HG03060 (cell line): ENCODE results near the gene RPL36.

Experiments
- ATAC-seq: cut with Tn5 transposase; IDR thresholded peaks from one replicate; pipeline ENCODE4 v1.9.1; 2021; ENCODE audit warnings: low read depth, moderate number of reproducible peaks; ENCODE audit not compliant: unreplicated experiment

The RPL36 gene

GRCh38 chr19:5672708-5673459 lies 17.2 kb upstream of the RPL36 start:
- no peak for ATAC-seq

GRCh38 chr19:5673752-5674151 lies 16.3 kb upstream of the RPL36 start:
- no peak for ATAC-seq

DNA sequence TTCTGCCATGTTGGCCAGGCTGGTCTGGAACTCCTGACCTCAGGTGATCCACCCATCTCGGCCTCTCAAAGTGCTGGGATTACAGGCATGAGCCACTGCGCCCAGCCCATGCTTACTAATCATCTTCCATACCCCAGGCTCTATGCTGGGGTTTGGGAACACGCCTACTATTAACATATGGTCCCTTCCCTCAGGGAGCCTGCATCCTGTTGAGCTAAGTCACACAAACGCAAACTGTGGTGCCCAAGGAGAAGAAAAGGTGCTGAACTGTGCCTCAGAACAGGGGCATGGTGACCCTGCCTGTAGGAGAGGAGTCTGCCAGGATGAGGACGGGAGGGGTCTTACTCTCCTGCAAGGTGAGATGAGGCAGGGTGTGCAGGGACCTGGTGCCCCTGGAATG lies 15.4 kb upstream of the RPL36 start:
- no peak for ATAC-seq

DNA sequence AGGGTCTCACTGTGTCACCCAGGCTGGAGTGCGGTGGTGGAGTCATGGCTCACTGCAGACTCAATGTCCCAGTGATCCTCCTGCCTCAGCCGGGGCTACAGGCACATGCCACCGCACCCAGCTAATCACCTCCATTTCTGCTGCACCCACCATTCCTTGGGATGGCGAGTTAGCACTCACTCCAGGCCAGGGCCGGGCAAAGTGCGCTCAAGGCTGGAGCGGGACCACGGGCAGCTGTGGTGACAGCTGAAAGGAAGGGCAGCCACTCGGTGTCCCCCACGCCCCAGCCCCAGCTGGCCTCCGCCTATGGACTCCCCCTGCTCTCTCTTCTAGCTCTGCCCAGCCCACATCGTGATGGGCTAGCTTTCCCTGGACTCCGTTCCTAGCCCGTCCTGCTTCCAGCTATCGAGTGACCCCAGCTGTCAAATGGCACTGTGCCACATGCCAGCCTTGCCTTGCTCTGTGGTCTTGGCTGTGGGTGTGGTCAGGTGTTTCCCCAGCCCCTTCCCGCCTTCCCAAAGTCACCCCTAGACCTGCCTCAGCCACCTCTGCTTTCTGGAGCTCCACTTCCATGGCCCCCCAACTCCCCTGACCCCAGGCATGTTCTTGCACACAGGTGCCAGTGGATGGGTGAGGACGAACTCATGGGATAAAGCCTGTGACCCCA lies 13.9 kb upstream of the RPL36 start:
- no peak for ATAC-seq

DNA sequence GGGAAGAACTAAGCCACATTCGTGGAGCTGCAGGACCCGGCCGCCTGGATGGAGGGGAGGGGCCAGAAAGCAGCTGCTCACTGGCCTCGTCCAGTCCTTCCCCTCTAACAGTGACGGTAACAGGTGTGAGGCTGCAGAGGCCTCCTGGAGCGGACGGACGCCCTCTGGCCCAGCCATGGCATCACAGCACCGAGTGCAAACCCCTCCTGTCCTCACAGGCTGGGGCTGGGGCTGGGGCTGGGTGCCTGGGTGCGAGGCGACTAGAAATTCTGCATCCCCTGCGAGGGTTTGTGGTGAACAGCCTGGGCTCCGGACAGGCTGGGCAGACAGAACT lies 13.4 kb upstream of the RPL36 start:
- ATAC-seq = no peak

- no peak for ATAC-seq
Measured at GRCh38 chr19:5677136-5677535, 13.0 kb upstream of the RPL36 start.

DNA sequence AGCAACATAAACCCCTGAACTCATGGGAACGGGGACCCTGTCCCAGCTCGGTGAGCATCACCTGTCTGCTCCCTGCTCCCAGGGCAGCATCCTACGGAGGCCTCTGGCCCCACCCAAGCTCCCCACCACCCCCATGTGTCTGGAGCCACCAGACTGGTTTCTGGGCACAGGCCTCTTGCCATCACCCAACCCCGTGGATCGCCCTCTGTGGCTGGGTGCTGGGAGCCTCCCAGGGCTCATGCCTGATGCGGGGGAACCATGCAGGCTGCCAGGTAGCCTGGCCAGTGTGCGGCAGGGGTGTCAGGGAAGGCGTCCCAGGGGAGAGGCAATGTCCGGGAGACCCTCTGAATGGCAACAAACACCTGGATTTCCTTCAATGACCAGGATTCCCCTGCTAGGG lies 12.5 kb upstream of the RPL36 start:
- no peak for ATAC-seq

- ATAC-seq = no peak
Measured at GRCh38 chr19:5678071-5678718, 11.9 kb upstream of the RPL36 start.

DNA sequence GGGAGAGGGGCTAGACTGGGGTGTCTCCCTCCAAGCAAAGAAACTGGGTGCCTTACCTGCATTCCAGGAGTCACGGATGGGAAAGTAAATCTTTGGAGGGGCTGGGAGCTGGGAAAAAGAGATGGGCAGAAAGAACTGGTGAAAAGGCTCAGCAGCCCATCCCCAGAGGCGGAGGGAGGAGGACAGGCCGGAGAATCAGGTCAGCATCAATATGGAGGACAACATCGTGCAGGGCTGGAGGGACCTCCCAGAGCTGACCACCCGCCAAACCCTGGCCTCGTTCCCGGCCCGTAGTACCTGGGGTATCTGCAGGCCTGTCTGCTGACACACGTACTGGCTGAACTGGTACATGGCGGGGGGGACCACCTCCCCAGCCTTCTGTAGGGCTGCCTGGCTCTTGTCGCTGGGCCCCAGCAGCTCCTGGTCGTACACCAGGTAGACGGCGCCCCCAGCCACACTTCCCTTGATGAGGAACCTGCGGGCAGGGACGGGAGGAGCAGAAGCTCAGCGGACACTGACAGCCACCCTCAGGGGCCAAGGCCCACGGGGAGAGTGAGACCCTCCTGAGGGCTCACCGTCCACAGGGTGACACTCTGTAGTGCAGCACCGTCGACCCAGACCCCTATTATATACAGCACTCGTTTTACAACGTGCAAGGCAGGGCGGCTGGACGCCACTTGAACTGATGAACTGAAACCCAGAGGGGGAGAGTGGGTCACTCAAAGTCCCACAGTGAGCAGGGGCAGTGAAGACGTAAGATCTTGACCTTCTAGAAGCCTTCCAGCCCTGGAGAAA lies 10.6 kb upstream of the RPL36 start:
- no peak for ATAC-seq

GRCh38 chr19:5680084-5680436 lies 10.0 kb upstream of the RPL36 start:
- ATAC-seq = no peak

DNA sequence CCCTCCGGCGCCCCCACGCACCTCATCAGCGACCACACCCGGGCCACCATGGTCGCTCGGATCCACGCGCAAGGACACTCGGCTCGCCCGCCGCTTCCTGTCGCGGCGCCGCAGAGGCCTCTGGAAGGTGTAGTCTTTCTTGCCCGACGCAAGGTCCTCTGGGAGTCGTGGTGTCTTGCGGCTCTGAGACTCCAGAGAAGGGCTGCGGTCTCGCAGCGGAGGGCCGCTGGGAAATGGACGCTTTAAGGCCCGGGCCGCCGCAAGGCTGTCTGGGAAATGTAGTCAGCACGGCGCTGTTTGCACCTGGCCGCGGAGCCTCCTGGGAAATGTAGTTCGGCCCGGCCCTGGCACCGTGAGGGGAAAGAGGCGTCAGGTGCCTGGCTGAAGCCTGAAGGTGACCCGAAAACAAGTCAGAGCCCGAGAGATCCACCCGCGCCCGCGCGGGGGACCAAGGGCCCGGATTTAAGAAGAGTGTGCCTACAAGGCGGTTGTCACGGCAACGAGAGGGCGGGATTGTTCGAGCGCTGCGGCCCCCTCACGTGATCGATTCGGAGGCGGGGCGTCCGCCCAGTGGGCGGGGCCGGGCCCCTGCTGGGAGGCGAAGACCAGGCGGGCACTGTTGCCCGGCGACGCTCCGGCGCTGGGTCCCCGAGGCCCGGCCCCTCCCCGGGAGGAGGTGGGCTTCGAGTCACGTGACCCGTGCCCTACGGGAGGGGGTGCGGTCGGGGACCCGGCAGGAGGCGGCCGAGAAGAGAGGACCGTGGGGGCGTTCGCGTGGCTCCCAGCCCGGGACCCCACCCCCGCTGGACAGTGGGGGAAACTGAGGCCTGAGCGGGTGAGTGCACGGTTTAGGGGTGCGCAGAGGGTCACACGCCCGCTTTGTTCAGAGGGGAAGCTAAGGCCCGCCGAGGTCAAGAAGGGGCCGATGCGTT lies 9.4 kb upstream of the RPL36 start, which contains the start of the genes HSD11B1L and MICOS13:
Gene HSD11B1L (plus strand): TSS at position 591 of the 932 bp plus-strand sequence. CDS start 3,806 bp downstream, outside the sequence.
Gene MICOS13 (minus strand): TSS at position 80 of the 932 bp plus-strand sequence. CDS start 30 bp downstream, at position 50.
- peak; percentile 80 for ATAC-seq

GRCh38 chr19:5681391-5682106 lies 8.5 kb upstream of the RPL36 start:
- ATAC-seq = no peak

DNA sequence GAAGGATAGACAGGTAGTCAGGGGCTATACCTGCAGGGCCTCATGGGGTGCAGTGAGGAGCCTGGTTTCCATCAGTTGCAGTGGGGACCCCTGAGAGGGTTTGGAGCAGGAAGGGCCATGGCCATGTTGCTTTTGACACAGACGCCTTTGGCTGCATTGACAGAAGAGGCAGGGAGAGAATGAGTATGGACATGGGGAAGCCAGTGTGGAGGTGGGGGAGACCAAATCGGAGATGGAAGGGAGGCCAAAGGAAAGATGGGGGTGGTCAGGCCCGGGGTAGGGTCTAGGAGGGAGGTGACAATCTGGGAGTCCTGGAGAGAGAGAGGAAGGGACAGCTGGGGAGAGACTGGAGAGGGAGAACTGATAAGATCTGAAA lies 8.0 kb upstream of the RPL36 start:
- ATAC-seq = no peak

DNA sequence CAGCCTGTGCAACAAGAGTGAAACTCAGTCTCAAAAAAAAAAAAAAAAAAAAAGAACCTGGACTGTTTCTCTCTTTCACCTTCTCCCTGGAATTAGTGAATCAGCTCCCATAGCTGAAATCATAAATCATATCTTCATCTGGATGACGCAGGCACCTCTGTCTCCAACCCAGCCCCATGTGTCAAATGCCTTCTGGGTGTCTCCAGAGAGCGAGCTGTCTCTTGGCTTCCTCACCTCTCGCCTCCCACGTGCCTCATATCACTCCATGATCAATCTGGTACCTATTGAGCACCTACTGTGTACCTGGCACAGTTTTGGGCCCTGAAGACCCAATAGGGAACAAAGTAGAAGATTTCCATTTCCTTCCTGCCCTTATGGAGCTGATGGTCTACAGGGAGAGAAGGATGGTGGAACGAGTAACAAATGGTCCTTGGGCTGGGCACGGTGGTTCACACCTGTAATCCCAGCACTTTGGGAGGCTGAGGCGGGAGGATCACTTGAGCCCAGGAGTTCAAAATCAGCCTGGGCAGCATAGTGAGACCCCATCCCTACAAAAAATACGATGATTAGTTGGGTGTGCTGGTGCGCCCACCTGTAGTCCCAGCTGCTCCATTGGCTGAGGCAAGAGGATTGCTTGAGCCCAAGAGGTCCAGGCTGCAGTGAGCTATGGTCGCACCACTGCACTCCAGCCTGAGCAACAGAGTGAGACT lies 6.8 kb upstream of the RPL36 start:
- no peak for ATAC-seq

DNA sequence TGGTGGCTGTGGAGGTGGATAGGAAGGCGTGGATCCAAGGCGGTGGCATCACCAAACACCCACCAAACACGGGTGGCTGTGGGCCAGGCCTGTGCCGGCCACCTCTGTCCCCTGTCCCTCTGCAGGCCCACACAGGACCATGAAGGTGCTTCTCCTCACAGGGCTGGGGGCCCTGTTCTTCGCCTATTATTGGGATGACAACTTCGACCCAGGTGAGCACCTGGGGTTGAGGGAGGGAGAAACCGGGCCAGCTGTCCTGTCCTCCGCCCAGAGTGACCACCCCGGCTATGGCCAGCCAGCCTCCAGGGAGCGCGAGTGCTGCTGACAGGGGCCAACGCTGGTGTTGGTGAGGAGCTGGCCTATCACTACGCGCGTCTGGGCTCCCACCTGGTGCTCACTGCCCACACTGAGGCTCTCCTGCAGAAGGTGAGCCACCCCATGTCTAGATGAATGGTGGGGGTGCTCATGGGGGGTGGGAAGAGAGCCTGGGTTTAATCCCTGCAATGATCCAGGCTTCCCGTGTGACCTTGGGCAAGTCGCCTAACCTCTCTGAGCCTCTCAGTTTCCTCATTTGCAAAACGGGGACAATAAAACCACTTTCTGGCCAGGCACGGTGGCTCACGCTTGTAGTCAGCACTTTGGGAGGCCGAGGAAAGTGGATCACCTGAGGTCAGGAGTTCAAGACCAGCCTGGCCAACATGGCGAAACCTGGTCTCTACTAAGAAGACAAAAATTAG lies 5.2 kb upstream of the RPL36 start:
- no peak for ATAC-seq

- no peak for ATAC-seq
Measured at GRCh38 chr19:5686326-5686646, 3.8 kb upstream of the RPL36 start.

DNA sequence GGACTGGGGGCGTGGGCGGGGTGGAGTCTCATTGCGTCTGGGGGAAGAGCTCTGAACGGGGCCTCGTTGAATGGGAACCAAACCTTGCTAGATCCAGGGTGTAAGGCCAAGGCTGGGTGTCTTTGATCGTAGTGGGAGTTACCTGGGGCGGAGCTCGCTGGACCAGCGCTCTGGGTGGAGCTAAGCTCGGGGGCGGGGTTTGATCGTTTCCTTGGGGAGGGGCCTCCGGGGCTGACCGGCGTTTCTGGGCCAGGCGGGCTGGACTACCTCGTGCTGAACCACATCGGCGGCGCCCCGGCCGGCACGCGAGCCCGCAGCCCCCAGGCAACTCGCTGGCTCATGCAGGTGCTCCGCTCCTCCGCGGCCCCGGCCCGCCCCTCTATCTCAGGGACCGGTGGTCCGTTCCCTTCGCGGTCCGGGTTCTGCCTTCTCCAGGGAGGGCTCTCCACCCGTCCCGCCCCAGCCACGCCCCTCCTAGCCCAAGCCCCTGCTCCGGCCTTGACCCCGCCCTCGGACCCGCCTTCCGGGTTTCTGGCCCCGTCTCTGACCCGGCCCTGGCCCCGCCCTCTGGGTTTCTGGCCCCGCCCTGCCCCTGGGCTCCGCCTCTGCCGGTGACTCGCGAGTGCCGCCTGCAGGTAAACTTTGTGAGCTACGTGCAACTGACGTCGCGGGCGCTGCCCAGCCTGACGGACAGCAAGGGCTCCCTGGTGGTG lies 3.3 kb upstream of the RPL36 start:
- ATAC-seq = peak; percentile 27
